ELR (cell line): ENCODE results near the gene CRYBB2.
"Not testable (repeated sequence)": the region's sequence is repeated elsewhere in the genome, so short reads cannot be mapped to it uniquely, and the experiment has no call there.

Experiments used
- DNase-seq: peaks from one replicate; pipeline ENCODE4 v3.0.0-alpha.2; 2015; ENCODE audit warnings: low read depth

Gene CRYBB2

GRCh38 chr22:25199731-25200520, 19.5 kb upstream of the CRYBB2 start, which contains the start of gene CRYBB3:
Gene CRYBB3 (plus strand): TSS chr22:25199858. CDS start chr22:25201397, 1,539 bp downstream.
- no peak for DNase-seq

DNA sequence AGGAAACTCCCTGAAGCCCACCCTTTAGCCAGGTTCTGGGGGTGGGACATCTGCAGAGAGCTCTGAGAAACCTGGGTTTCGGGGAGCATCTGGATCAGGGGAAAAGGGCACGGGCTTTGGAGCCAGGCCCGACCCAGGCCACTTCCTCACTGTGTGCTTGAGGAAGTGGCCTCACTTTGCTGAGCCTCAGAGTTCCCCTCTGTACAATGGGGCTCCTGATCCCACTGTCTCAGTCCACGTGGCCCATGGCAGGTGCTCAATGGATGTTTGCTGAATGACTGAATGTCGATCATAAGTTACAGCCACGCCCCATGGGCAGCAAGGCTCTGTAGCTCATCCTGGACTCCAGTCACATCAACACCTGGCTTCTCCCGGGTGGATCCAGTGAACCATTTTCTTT, 18.5 kb upstream of the CRYBB2 start:
- DNase-seq: no peak

GRCh38 chr22:25201557-25202273, 17.7 kb upstream of the CRYBB2 start:
- DNase-seq: no peak

DNA sequence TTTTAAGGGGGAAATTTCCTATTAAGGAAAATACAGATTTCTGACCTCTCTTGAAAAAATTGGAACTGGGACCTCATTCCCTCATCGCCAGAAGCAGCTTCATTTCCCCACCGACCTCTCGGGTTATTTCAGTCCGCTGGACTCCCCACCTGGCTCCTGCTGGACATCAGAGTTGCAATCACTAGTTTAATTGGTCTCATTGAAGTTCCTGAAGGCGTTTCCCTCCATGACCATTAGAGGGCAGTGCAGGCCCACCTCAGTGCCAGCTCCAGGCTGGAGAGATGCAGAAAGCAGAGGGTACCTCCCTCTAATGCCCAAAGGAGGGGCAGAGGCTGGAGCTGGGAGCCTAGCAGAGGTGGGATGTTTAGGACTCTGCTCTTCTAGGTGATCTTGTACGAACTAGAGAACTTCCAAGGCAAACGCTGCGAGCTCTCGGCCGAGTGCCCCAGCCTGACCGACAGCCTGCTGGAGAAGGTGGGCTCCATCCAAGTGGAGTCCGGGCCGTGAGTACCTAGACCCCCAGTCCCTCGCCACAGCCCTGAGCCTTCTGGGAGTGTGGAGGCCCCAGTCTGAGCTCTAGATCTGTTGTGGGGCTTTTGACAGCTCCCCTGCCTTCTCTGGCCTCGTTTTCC, 17.0 kb upstream of the CRYBB2 start:
- peak; percentile 56 for DNase-seq

DNA sequence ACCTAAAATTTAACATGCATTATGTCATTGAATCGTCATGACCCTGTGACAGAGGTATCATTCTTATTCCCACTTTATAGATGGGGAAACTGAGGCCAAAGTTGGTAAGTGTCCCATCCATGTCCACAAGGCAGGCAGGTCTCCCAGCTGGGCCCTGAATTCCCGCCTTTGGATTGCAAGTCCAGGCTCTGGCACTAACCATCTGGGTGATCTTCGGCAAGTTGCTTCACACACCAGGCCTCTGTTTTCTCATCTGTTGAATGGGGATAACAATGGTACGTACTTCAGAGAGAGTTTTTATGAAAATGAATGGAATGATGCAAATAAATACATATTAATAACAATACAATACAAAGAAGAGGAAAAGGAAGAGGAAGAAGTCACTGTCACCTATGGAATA, 16.4 kb upstream of the CRYBB2 start:
- no peak for DNase-seq

DNA sequence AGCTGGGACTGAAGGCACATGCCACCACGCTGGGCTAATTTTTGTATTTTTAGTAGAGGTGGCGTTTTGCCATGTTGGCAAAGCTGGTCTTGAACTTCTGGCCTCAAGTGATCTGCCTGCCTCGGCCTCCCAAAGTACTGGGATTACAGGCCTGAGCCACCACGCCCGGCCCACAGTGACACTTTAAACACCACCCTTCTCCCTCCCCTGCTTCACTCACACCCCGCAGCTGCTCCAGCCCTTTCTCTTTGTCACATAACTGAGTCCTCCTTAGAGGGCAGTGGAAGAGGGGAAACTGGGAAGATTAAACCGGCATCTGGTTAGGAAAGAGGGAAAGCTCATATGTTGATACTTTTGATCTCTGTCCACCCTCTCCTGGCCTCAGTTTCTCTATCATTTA, 14.9 kb upstream of the CRYBB2 start:
- not testable (repeated sequence) for DNase-seq

DNA sequence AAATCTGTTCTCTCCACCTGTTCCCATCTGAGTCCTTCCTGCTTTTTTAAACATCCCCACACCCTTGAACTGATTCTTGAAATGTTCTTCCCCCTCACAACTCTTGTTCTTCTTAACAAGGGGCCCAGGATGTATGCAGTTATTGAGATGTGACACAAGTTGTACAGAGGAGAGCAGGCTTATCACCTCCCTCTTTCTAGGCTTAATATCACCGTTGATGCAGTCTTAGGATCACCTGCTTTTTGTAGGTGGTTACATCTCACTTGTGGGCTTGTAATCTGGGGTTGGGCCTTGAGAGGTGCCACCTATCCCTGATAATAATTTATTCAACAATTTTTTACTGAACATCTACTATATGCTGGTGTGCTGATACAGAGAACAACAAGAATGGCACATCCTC, 13.6 kb upstream of the CRYBB2 start:
- DNase-seq: no peak

- no peak for DNase-seq
These were observed 12.4 kb upstream of the CRYBB2 start for GRCh38 chr22:25206998-25207397.

- no peak for DNase-seq
These were observed 11.8 kb upstream of the CRYBB2 start for GRCh38 chr22:25207553-25208157.

GRCh38 chr22:25208328-25208727, 11.1 kb upstream of the CRYBB2 start:
- no peak for DNase-seq

DNA sequence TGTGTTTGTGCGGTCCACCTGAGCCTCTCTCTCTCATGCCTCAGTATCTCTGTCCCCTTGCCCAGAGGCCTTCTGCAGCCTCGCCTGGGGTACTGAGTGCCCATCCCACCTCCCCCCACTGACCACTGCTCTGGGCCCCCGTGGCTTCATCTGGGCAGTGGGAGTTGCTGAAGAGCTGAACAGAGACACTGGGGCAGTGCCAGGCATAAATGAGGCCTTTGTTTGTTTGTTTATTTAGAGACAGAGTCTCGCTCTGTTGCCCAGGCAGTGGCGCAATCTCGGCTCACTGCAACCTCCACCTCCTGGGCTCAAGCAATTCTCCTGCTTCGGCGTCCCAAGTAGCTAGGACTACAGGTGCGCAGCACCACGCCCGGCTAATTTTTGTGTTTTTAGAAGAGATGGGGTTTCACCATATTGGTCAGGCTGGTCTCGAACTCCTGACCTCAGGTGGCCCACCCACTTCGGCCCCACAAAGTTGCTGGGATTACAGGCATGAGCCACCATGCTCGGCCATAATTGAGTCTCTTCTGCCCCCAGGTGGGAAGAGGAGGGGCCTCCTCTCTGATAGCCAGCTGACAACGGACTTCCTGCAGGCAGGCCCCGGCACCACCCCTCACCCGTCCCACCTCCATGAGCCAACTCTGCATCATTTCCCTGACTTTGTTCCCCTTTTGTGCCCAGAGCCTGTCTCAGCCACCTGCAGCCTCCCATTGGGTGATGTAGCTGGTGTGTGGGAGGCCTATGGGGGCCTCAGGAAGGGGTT, 10.5 kb upstream of the CRYBB2 start:
- DNase-seq: no peak

- DNase-seq: no peak
These were observed 8.6 kb upstream of the CRYBB2 start for GRCh38 chr22:25210793-25211192.

DNA sequence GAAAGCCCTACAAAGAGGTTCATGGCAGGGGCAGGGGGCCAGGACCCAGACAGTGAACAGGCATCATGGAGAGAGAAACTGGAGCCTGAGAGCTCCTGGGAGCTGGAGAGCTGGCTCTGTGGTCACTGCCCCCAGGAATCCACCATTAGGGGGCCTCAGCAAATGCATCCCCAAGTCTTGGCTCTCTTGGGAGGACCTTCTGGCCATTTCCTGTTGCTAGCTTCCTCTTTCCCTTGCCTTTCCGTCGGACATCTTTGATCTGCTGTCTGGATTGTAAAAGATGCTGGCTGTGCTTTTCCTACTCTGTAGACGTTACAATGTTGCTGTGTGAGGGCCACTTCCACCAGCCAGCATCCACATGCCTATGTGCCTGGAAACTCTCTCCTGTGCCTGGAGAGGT, 7.1 kb upstream of the CRYBB2 start:
- DNase-seq: no peak

- DNase-seq: no peak
These were observed 6.2 kb upstream of the CRYBB2 start for GRCh38 chr22:25213221-25213620.

- DNase-seq: no peak
These were observed 3.2 kb upstream of the CRYBB2 start for GRCh38 chr22:25216230-25216629.

- DNase-seq: no peak
These were observed 556 bp downstream of the CRYBB2 start for GRCh38 chr22:25219948-25220442.

- DNase-seq: no peak
These were observed 2.4 kb downstream of the CRYBB2 start for GRCh38 chr22:25221790-25222189.

DNA sequence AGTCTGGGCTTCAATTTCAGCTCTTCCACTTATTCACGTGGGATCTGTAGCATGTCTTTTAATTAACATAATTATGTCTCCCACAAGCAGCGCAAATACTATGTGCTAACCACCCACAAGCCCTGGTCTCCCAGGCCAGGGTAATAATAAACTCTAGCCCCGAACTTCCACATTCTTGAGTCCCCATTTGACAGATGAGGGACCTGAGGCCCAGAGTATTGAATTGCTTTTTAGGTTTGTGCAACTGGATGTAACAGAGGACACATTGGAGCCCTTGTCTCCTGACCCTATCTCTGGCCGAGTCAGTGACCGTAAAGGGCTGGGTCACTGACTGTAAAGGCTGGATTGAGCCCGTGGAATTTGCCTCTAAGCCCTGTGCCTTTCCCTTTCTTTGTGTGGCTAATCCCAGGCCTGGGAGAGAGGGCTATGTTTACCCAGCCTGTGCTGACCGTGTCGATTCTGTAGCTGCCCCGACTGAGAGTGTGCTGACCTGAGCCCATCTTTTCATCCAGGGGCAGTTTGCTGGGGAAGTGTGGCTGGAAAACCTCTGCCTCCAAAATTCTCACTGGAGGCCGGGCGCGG, 3.9 kb downstream of the CRYBB2 start:
- no peak for DNase-seq

GRCh38 chr22:25228822-25229221, 9.4 kb downstream of the CRYBB2 start:
- no peak for DNase-seq

- DNase-seq: not testable (repeated sequence)
These were observed 11.3 kb downstream of the CRYBB2 start for GRCh38 chr22:25230760-25231159.

DNA sequence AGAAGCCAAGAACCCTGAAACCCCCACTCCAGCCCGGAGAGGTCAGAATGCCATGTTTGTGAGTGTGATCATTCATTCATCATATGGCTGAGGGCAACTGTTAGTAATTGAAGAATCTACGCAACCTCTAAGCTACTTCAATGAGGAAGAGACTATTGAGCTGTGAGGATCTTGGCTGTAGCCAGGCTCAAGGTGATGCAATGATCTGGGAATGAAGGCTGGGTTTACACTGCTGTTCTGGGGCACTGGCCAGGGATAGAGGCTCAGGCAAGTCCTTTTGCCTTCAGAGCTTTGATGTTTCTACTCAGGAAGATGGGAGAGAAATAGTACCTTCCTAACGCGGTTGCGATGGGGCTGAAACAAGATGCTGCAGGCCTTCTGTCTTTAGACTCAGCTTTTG, 12.9 kb downstream of the CRYBB2 start:
- no peak for DNase-seq
